DLD1 (cell line): Measurements from ENCODE around the gene TPD52L1.
"Not testable (repeated sequence)": the region's sequence is repeated elsewhere in the genome, so short reads cannot be mapped to it uniquely, and the experiment has no call there.

ENCODE experiments used
- in situ Hi-C: cut with HindIII; loops from 2 replicates; pipeline ENCODE4 v1.10.0; 2017; ENCODE audit warnings: low sequenced_read_pairs

TPD52L1 gene

DNA sequence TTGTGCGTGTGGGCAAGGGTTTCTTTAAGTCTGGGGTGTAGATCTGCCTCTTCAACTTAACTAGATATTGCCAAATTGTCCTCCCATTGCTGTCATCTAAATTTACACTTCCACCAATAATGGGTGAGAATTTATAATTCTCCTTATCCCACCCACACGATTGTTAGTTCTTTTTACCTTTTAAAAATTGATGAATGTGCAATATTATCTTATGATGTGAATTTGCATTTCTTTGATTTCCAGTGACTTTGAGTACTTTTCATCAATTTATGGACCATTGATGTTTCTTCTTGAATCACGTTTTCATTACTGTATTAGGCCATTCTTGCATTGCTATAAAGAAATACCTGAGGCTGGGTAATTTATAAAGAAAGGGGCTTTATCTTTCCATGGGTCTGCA, 17.2 kb upstream of the TPD52L1 start:
- in situ Hi-C loops = no loop called here

DNA sequence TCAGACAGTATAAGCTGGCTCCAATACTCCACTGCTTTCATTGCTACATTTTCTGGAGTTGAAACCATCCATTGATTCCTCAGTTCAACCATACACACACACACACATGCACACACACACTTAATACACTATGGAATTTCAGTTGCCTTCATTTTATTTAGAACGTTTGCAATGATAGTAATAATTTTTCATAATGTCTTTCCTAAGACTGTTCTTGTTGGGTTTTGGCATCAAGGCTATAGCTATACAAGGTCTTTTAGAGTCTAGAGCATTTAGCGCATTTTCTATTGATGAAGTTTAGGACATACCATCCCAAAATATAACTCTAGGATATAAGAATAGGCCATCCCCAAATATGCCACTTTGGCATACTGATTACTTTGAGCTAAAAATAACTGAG, 15.5 kb upstream of the TPD52L1 start:
- in situ Hi-C loops = no loop called here

DNA sequence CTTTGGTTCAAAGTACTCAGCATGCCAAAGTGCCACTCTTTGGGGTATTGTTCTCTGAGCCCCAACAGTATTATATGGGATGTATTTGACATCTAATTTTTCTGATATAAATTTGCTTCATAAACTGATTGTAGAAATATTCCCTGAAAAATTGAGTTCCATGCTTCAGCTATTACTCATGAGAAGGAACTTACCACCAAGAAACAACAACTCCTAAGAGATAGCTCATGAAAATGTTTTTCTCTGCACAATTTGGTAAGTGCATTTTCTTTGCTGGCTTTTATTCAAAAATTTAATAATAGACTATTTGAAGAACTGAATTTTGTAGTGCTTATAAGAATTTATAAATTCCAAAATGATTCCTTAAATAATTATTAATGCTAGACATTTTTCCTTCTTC, 12.8 kb upstream of the TPD52L1 start:
- in situ Hi-C loops = no loop called here

DNA sequence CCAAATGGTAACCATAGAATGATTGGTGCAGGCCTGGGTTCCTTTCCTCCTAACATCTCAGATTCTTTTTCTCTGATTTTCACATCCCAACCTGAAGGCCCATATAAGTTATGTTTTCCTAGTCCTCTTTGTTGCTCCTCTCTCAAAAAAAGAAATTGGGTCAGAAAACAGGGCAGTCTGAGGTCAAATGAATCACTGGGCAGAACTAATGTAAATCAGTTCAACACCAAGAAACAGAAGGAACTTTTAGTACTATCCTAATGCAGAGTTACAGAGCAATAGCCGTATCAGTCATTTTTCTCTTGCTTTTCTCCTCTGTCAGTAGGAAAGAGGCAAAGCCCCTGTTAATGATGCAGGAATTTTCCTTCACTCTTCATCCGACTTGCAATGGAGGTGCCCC, 11.0 kb upstream of the TPD52L1 start:
- in situ Hi-C loops = no loop called here

DNA sequence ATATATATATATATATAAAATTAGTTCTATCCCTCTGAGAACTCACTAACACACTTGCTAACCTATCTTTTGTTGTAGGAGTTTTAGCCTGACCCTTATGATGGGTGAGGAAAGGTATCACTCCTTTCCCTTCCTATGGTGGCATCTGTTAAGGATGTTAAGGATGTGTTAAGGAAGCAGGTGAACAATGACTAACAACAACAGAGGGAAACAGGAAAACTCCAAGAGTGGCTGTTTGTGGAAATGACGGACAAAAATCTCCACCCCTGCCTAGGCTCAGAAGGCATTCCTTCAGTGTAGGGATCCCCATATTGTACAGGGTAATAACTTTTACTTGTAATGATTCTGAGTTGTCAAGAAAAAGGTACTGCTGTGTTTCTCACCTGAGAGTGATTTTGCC, 8.8 kb upstream of the TPD52L1 start:
- in situ Hi-C loops = no loop called here

DNA sequence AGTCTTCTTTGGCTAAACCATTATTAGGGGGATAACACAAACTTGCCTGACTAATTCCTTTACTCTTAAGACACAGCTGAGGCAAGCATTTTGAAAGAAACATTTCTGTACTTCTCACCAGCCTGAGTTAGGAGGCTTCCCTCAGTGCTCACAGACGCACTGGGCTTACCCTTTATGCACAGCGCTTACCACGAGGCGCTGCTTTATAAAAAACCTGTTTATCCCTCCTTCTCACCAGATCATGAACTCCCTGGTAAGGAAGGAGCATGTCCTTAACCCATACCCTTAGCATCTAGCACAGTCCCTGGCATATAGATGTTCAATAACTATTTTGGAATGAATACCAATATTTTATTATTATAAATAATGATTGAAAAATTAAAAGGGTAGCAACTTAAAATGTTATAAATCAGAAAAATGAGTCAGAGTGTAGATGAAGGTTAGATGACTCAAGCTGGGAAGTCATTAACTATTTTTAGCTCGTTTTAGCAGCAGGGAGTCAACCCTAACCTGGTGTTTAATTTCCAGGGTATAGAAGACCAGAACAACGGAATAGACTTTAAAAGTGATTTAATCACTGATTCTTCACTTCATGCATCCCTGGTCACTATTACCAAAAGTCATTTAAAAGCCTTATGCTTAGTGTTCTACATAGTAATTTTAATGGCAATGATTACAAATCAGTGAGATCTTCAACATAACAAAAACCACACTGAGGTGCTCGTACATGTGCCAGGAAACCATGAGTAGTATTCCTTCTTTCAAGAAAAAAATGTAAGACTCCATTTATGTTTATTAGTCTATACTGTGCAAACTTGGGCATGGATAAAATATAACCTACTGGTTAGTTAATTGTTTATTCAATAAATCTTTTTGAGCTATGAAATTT, 4.1 kb upstream of the TPD52L1 start:
- in situ Hi-C loops = no loop called here

DNA sequence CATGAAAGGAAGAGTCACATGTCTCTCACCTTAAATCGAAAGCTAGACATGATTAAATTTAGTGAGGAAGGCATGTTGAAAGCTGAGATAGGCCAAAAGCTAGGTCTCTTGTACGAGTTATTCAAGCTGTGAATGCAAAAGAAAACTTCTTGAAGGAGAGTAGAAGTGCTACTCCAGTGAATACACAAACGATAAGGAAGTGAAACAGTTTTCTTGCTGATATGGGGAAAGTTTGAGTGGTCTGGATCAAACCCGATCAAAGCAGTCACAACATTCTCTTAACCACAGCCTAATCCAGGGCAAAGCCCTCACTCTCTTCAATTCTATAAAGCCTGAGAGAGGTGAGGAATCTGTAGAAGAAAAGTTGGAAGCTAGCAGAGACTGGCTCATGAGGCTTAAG, 1.9 kb upstream of the TPD52L1 start:
- in situ Hi-C loops = no loop called here

DNA sequence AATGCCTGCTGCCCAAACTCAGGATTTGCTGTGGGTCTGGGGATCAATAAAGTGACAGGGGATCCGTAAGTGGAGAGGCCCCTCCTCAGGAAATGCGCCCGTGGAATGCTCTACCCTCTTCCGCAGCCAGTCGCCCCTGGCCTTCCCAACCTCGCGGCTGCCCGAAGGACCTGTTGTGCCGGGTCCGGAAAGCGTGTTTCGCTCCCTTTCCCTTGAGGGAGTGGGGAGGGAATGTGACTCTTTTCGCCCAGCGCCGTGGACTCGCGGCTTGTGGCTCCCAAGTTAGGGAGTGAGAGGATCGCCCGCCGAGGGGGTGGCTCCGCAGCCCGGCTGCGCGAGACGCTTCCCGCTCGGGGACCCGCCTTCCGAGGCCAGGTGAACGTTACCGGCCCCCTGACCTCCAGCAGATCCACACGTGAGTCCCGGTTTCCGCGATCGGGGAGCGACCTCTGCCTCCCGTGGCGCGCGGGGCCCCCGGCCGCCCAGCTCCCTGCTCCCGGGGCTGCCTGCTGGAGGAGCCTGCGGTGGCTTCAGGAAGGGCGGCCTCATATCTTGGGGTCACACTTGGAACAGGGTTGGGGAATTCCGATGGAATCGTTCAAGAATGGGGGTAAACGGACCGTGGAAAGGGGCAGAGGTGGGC, 666 bp downstream of the TPD52L1 start:
- in situ Hi-C loops = no loop called here

DNA sequence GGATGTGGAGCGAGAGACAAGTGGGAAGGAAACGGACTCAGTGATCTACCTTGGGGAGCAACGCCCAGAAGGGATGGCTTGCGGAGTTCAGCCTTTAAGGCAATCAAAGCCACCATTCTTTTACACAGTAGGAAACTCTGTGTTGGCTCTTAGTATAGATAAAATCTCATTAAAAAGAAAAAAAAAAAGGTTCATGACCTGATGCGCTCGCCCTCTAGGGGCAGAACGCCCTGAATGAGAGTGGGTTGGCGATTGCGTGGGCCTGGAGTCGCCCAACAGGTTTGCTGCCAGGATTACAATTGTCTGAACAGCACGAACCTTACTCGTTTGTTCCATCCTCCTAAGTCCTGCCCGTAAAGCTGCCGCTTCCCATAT, 1.2 kb downstream of the TPD52L1 start:
- in situ Hi-C loops = no loop called here

DNA sequence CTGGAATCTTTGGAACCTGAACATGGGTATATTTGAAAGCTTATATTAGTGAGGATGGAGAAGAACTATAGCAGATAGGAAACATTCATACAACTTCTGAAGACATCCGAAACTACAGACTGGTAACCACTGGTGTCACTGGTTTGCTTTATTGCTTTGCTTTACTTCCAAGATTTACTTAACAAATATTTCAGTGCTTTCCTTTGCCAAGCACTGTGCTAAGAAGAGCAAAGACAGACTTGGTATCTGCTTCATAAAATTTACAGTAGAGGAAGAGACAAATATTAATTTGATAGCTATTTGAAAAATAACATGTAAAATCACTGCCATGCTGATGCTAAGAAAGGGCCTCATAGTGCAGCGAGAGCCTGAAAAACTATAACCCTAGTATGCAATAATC, 1.8 kb downstream of the TPD52L1 start:
- in situ Hi-C loops = no loop called here

DNA sequence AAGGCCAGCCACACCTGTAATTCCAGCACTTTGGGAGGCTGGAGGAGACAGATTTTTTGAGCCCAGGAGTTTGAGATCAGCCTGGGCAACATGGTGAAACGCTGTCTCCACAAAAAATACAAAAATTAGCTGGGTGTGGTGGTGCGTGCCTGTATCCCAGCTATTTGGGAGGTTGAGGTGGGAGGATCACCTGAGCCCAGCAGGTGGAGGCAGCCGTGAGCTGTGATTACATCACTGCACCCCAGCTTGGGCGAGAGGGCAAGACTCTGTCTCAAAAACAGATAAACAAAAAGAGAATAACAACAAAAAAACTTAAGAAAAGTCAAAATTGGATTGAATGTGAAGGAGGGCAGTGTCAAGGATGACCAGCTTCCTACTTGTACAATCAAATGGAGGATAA, 2.9 kb downstream of the TPD52L1 start:
- in situ Hi-C loops = no loop called here

DNA sequence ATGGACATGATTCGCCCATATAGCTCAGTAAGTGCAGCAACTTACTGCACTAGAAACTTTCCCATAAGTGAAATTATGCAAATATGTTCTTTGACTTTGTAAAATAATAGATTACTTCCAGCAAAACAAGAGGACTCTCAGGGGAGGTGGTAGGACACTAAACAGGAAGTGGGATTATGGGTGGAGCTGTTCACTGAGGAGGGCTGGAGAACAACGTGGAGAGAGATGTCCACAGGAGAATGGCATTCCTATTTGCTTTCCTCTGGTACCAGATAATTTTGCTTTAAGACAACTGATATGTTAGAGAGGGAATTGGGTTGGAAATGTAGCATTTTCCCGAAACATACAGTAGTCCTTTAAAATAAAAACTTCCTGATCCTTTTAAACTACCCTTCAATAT, 3.7 kb downstream of the TPD52L1 start:
- in situ Hi-C loops = no loop called here

DNA sequence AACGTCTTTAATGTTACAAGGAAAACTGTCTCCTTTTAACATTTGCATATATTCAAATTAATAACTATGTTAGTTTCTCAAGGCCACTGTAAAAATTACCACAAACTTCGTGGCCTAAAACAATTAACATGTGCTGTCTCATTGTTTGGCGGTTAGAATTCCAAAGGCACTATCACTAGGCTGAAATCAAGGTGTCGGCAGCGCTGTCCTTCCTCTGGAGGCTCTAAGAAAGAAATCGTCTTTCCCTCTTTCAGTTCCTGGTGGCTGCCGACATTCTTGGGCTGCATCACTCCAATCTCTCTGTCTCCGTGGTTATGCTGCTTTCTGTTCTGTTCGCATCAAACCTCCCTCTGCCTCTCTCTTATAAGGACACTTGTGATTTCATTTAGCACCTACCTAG, 4.2 kb downstream of the TPD52L1 start:
- in situ Hi-C loops = no loop called here

DNA sequence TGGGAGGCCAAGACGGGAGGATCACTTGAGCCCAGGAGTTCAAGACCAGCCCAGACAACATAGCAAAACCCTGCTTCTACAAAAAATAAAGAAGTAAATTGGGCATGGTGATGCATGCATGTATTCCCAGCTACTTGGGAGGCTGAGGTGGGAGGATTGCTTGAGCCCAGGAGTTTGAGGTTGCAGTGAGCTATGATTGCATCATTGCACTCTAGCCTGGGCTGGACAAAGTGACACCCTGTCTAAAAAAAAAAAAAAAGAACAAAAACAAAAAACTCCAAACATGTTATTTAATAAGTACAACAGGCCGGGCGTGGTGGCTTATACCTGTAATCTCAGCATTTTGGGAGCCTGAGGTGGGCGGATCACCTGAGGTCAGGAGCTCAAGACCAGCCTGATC, 9.8 kb downstream of the TPD52L1 start:
- in situ Hi-C loops = not testable (repeated sequence)

DNA sequence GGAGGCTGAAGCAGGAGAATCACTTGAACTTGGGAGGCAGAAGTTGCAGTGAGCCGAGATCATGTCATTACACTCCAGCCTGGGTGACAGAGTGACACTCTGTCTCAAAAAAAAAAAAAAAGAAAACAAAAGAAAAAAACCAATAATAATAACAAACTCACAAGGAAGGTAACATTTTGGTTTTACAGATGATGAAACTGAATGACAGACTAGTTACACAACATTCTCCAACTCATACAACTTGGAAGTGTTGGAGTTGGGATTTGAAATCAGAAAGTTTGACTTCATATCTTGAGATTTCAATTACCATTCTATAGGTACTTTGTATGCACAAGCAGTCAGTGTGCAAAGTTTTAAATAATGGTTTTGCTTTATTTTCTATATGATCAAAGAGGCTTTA, 10.2 kb downstream of the TPD52L1 start:
- in situ Hi-C loops = no loop called here

DNA sequence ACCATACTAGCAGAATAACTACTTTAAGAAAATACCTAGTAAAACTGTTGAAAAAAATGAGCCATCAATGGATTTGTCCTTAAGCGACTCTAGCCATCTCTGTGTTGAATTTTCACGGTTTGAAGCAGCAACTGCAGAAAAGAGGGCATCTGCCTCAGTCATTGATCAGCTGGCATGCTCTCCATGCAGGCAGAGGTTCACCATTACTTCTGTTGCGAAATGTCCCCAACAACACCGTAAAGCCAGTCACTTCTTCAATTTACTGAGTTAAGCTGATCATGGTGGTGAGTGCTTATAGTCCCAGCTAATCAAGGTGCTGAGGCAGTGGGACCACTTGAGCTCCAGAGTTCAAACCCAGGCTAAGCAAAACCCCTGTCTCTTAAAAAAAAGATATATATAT, 11.1 kb downstream of the TPD52L1 start:
- in situ Hi-C loops = no loop called here

DNA sequence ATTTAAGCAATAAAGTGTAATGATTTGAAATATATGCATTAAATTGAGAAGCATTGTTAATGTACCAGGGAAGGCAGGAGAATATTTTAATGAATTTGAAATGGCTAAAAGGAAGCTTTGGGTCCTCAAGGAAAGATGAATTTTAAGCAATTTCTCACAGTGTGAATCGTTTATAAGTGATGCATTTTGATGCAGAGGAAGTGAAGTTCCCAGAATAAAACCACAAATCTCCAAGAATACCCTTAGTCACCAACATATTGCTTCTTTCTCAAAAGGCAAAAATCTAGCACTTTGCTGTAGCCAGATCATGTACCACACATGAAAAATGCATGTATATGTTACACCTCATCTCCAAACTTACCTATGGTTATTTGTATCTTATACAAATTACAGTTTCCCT, 11.7 kb downstream of the TPD52L1 start:
- in situ Hi-C loops = no loop called here

DNA sequence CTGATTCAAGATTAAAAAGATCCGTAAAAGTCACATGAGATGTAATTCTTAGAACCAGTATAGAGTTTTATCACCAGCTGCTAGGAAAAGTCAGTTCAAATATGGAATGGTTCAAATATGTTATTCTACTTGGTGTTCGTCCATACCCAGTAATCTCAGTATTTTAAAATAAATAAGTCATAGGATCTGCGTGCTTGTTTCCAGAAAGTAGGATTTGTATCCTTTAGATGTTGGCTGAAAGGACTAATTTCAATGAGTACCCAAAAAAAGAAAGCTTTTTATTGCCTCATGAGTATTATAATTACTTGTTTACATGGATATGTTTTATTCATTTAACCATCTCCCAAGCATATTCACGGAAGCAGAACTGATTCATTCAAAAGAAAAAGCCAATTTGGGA, 12.2 kb downstream of the TPD52L1 start:
- in situ Hi-C loops = no loop called here

DNA sequence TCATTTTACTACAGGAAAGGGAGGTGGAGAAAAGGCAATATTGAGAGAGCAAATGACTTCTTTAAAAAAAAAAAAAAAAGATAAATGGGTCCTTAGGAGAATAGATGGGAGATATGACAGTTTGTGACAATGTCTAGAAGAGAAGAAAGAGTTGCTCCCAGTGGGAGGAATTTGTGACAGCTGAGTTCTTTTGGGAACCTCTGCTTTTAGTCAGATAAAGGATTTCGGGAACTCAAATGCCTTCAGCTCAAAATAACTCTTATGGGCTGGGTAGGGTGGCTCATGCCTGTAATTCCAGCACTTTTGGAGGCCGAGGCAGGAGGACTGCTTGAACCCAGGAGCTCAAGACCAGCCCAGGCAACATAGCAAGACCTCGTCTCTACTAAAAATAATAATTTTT, 13.1 kb downstream of the TPD52L1 start:
- in situ Hi-C loops = no loop called here

DNA sequence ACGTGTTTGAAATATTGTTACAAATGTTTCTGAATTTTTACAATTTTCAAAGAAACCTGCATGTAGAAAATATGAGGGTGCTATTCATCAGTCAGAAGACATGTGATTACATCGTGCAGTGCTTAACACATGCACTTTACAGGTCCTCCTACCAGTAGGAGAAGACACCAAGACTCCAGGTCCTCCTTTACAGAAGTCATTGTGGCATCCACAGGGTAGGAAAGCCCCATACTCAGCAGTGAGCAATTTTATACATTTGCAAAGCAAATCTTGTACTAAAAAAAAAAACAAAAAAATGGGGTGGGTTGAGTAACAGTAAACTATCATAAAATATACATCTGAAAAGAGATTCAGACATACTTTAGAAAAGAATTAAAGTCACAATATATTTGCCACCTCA, 14.0 kb downstream of the TPD52L1 start:
- in situ Hi-C loops = no loop called here

DNA sequence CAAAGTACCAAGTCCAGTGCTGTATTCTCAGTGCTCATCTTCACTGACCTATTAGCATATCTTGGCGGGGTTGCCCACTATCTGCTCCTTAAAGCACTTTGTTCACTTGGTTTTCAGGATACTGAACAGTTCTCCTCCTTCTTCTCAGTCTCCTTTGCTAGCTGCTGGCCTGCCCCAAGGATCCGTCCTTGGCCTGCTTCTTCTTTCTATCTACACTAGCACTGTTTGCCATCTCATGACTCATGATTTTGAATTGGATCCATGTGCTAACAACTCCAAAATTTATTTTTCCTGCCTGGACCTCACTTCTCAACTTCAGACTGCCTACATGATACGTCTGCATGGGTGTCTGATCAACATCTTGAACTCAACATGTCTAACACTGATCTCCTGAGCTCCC, 15.5 kb downstream of the TPD52L1 start:
- in situ Hi-C loops = no loop called here

DNA sequence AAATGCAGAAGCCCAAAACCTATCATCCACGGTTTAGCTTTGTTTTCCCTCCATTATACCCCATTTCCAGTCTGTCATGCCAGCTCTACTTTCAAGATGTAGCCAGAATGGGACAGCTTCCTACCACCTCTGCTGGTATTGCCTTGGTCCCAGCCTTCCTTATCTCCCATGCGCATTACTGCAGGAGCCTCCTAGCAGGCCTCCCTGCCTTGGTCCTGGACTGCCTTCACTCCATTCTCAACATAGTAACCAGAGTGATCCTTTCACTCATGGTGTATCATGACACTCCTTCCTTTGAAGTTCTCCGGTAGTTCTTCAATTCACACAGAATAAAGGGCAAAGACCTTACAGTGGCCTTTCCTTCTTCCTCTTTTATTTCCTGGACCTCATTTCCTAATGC, 15.9 kb downstream of the TPD52L1 start:
- in situ Hi-C loops = no loop called here

DNA sequence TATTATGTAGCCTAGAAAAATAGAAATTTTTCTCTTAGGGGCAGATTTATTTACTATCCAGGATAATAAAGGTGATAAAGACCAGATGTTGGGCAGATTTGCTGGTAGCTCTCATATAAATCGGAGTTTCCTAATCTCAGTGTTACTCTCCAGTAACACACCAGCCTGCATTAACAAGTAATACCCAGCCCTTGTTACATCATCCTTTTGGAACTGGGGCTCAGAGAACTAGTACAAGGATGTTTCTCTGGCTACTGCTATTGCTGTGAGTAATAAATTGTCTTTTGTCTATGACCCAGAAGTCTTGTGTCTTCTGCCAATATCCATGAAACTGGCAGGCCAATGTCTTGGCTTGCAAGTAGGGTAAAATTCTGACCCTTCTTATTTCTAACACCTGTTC, 16.8 kb downstream of the TPD52L1 start:
- in situ Hi-C loops = no loop called here
